Natural killer cell (primary cell): Measurements from ENCODE around the gene TECTA. TPM values are rescaled to one million over a fixed set of nuclear protein-coding genes. Genes with fewer than 3 reads are reported as not detected.
"Not testable (repeated sequence)": the region's sequence is repeated elsewhere in the genome, so short reads cannot be mapped to it uniquely, and the experiment has no call there.

ENCODE experiments used
- ATAC-seq, 3 donors: fragments of 150-1000 bp in 2 of 3; fragments of 200-7000 bp in 1 of 3; cut with Tn5 transposase; 1 replicate in 1 of 3; 2 replicates in 2 of 3; pipeline ENCODE4 v1.10.0; 2021; ENCODE audit warnings: mild to moderate bottlenecking in 2 of 3, moderate library complexity in 2 of 3
- DNase-seq, 2 donors: peaks; one replicate each; pipeline versions ENCODE4 v3.0.0 to v3.0.0-alpha.2; 2013 to 2021; ENCODE audit warnings: mixed read lengths in 1 of 2
- H3K27ac ChIP-seq: one replicate; pipeline ENCODE4 v1.5.1; 2013; ENCODE audit warnings: mild to moderate bottlenecking, low read length
- H3K27me3 ChIP-seq: one replicate; pipeline ENCODE4 v1.6.1; 2013; ENCODE audit warnings: low read length; ENCODE audit not compliant: control insufficient read depth, insufficient read depth
- H3K36me3 ChIP-seq: one replicate; pipeline ENCODE4 v1.6.1; 2013; ENCODE audit warnings: low read length; ENCODE audit not compliant: control insufficient read depth, insufficient read depth
- H3K4me1 ChIP-seq: one replicate; pipeline ENCODE4 v1.6.1; 2013; ENCODE audit warnings: low read length; ENCODE audit not compliant: control insufficient read depth, insufficient read depth
- H3K4me3 ChIP-seq: one replicate; pipeline ENCODE4 v1.5.1; 2013; ENCODE audit warnings: low read length
- H3K9me3 ChIP-seq: one replicate; pipeline ENCODE4 v1.6.1; 2013; ENCODE audit warnings: low read length; ENCODE audit not compliant: control insufficient read depth, insufficient read depth
- H3K27ac Mint-ChIP-seq, 2 donors: one replicate each; pipeline ENCODE4 v1.8.0; 2022; ENCODE audit warnings: mild to moderate bottlenecking in 2 of 2, mixed read lengths in 2 of 2, moderate library complexity in 1 of 2
- H3K27me3 Mint-ChIP-seq, 2 donors: one replicate each; pipeline ENCODE4 v1.8.0; 2022; ENCODE audit warnings: low read depth in 2 of 2, mixed read lengths in 2 of 2
- H3K36me3 Mint-ChIP-seq: one replicate; pipeline ENCODE4 v1.8.0; 2022; ENCODE audit warnings: mixed read lengths
- H3K4me1 Mint-ChIP-seq, 2 donors: one replicate each; pipeline ENCODE4 v1.8.0; 2022; ENCODE audit warnings: mixed read lengths in 2 of 2
- H3K4me3 Mint-ChIP-seq: one replicate; pipeline ENCODE4 v1.8.0; 2022; ENCODE audit warnings: mild to moderate bottlenecking, moderate library complexity, mixed read lengths
- H3K9me3 Mint-ChIP-seq, 2 donors: one replicate each; pipeline ENCODE4 v1.8.0; 2022; ENCODE audit warnings: mixed read lengths in 2 of 2
- CTCF ChIP-seq: fragments of 200-600 bp; IDR thresholded peaks from one replicate; pipeline ENCODE4 v1.8.0; 2022; ENCODE audit warnings: antibody characterized with exemption
- WGBS: methylation state at CpG from one replicate; pipeline ENCODE4 v1.1.7; 2013; ENCODE audit warnings: missing lambda C conversion rate; ENCODE audit not compliant: insufficient coverage; 5-methylcytosine and 5-hydroxymethylcytosine counted together
- intact Hi-C: fragments of 100-400 bp; cut with micrococcal nuclease; formaldehyde crosslinking; loops from one replicate; pipeline ENCODE4 v1.14.2; 2022
- total RNA-seq, 4 donors: library from RNA; stranded (reverse); fragments of 120-200 nt in 1 of 4; gene quantifications; one replicate each; pipeline versions ENCODE4 v1.2.3 to v1.2.4, GENCODE V29; 2013 to 2022

TECTA gene
- total RNA-seq, 3 donors from 2014 or later (not counting 1 experiment from before 2014, with no cell fraction given) = 0.50 to 0.57 (median 0.56) TPM

- no peak for DNase-seq
- intact Hi-C loops = no loop called here
- no peak overlapping the region for H3K27ac Mint-ChIP-seq
- no peaks in the 10 kb centered on the region for H3K4me1 Mint-ChIP-seq
- no peaks in the 10 kb centered on the region for H3K4me1 ChIP-seq
- H3K27me3 Mint-ChIP-seq = peaks cover 33 to 56% of the 10 kb centered on the region in 2 donors
- no peak overlapping the region for H3K4me3 Mint-ChIP-seq
- H3K9me3 ChIP-seq = no peaks in the 10 kb centered on the region
- no peaks in the 10 kb centered on the region for H3K9me3 Mint-ChIP-seq
- no peak for TF ChIP-seq CTCF
- no peak for ATAC-seq
- 78% methylated on average over 12 of the region's 12 CpGs for WGBS
- no peaks in the 10 kb centered on the region for H3K36me3 Mint-ChIP-seq
- H3K4me3 ChIP-seq = no peak overlapping the region
- H3K27ac ChIP-seq = no peak overlapping the region
- no peaks in the 10 kb centered on the region for H3K27me3 ChIP-seq
- no peaks in the 10 kb centered on the region for H3K36me3 ChIP-seq
Observed at GRCh38 chr11:121237686-121238658, 136.9 kb downstream of the TECTA start.

- ATAC-seq = no peak
- H3K27me3 Mint-ChIP-seq = peaks cover 33 to 51% of the 10 kb centered on the region in 2 donors
- H3K4me3 Mint-ChIP-seq = no peak overlapping the region
Observed at GRCh38 chr11:121238956-121239355, 137.9 kb downstream of the TECTA start.

GRCh38 chr11:121240001-121240400, 139.0 kb downstream of the TECTA start:
- H3K4me3 Mint-ChIP-seq, H3K4me1 Mint-ChIP-seq, H3K36me3 Mint-ChIP-seq, H3K27ac Mint-ChIP-seq, DNase-seq, H3K9me3 ChIP-seq, H3K9me3 Mint-ChIP-seq, intact Hi-C loops, H3K4me3 ChIP-seq, H3K27ac ChIP-seq, H3K27me3 ChIP-seq, H3K4me1 ChIP-seq, ATAC-seq, H3K36me3 ChIP-seq: not testable (repeated sequence)
- peaks cover 27 to 41% of the 10 kb centered on the region in 2 donors for H3K27me3 Mint-ChIP-seq
- WGBS = 94% methylated on average over 5 of the region's 5 CpGs

More at GRCh38 chr11:121238956-121239355, 137.9 kb downstream of the TECTA start:
- Histone ChIP-seq H3K27me3 (no peaks in the 10 kb centered on the region), H3K36me3 (no peaks in the 10 kb centered on the region), H3K4me1 (no peaks in the 10 kb centered on the region), H3K4me3 (no peak overlapping the region), H3K27ac (no peak overlapping the region), H3K9me3 (no peaks in the 10 kb centered on the region)
- H3K9me3 Mint-ChIP-seq = no peaks in the 10 kb centered on the region
- no peaks in the 10 kb centered on the region for H3K36me3 Mint-ChIP-seq
- intact Hi-C loops = no loop called here
- H3K27ac Mint-ChIP-seq = no peak overlapping the region
- no peak for DNase-seq
- no peak for TF ChIP-seq CTCF
- no peaks in the 10 kb centered on the region for H3K4me1 Mint-ChIP-seq

- no peak overlapping the region for H3K4me3 Mint-ChIP-seq
- Histone ChIP-seq H3K4me1 (no peaks in the 10 kb centered on the region), H3K9me3 (no peaks in the 10 kb centered on the region), H3K27ac (no peak overlapping the region), H3K27me3 (no peaks in the 10 kb centered on the region), H3K36me3 (no peaks in the 10 kb centered on the region), H3K4me3 (no peak overlapping the region)
- H3K36me3 Mint-ChIP-seq = no peaks in the 10 kb centered on the region
- H3K27ac Mint-ChIP-seq = no peak overlapping the region
- H3K9me3 Mint-ChIP-seq = no peaks in the 10 kb centered on the region
- H3K4me1 Mint-ChIP-seq = no peaks in the 10 kb centered on the region
- TF ChIP-seq CTCF = no peak
- ATAC-seq (no peak), DNase-seq (no peak)
- peaks cover 22 to 33% of the 10 kb centered on the region in 2 donors for H3K27me3 Mint-ChIP-seq
- WGBS = 85% methylated on average over 9 of the region's 9 CpGs
- intact Hi-C loops = no loop called here
Observed at GRCh38 chr11:121240650-121241303, 139.7 kb downstream of the TECTA start.
